Measurements from ENCODE around the gene SHC2.

The SHC2 gene

GRCh38 chr19:460877-461720, at the start of gene SHC2:
SHC2 (minus strand) TSS chr19:461033; CDS start chr19:460996, 37 bp downstream.
- no peak for DNase-seq (ENCODE audit: low spot score)

- no peak for DNase-seq (ENCODE audit: low spot score)
Measured at GRCh38 chr19:508204-509150, 47.6 kb upstream of the SHC2 start.

GRCh38 chr19:507286-508203, 46.7 kb upstream of the SHC2 start, which contains the start of gene TPGS1:
TPGS1 (plus strand) TSS chr19:507497; CDS start chr19:507507, 10 bp downstream.
- peak; percentile 79 for DNase-seq (ENCODE audit: low spot score)

- peak; percentile 98 for DNase-seq (ENCODE audit: low spot score)
Measured at GRCh38 chr19:506404-507285, 45.8 kb upstream of the SHC2 start.

GRCh38 chr19:504616-505015, 43.8 kb upstream of the SHC2 start:
- no peak for DNase-seq (ENCODE audit: low spot score)

GRCh38 chr19:501646-502045, 40.8 kb upstream of the SHC2 start:
- DNase-seq (ENCODE audit: low spot score): no peak

GRCh38 chr19:498977-499623, 38.3 kb upstream of the SHC2 start:
- no peak for DNase-seq (ENCODE audit: low spot score)

- no peak for DNase-seq (ENCODE audit: low spot score)
Measured at GRCh38 chr19:498511-498891, 37.7 kb upstream of the SHC2 start.

GRCh38 chr19:497869-498510, 37.2 kb upstream of the SHC2 start:
- DNase-seq (ENCODE audit: low spot score): no peak

- no peak for DNase-seq (ENCODE audit: low spot score)
Measured at GRCh38 chr19:497491-497868, 36.6 kb upstream of the SHC2 start.

GRCh38 chr19:496986-497385, 36.2 kb upstream of the SHC2 start:
- DNase-seq (ENCODE audit: low spot score): no peak

- no peak for DNase-seq (ENCODE audit: low spot score)
Measured at GRCh38 chr19:496112-496665, 35.4 kb upstream of the SHC2 start, which contains the start of gene MADCAM1. MADCAM1 (plus strand) TSS chr19:496486; CDS start chr19:496500, 14 bp downstream.

- peak; percentile 57 for DNase-seq (ENCODE audit: low spot score)
Measured at GRCh38 chr19:495402-496111, 34.7 kb upstream of the SHC2 start.

- no peak for DNase-seq (ENCODE audit: low spot score)
Measured at GRCh38 chr19:495081-495401, 34.2 kb upstream of the SHC2 start.

- DNase-seq (ENCODE audit: low spot score): no peak
Measured at GRCh38 chr19:494171-495080, 33.6 kb upstream of the SHC2 start.

GRCh38 chr19:493391-494170, 32.7 kb upstream of the SHC2 start:
- DNase-seq (ENCODE audit: low spot score): no peak

- no peak for DNase-seq (ENCODE audit: low spot score)
Measured at GRCh38 chr19:492091-492531, 31.3 kb upstream of the SHC2 start.
